H1 (cell line): ENCODE measurements around the gene CPA1. TPM values are rescaled to one million over a fixed set of nuclear protein-coding genes. Genes with fewer than 3 reads are reported as not detected.

Experiments
- CBX5 ChIP-seq: fragments of 300-800, 300-1000 bp; sonication (generic); IDR thresholded peaks from 2 replicates; pipeline ENCODE4 v1.7.1; 2016; ENCODE audit warnings: antibody characterized with exemption, low read length, low read depth
- polyA plus RNA-seq, 7 experiments: library from polyadenylated mRNA; depleted of rRNA in 3 of 7; stranded (reverse) in 5 of 7; unstranded in 2 of 7; fragments of >200 nt in 5 of 7; fragments of 200-250 nt in 2 of 7; gene quantifications; 1 replicate in 5 of 7; 2 replicates in 1 of 7; 4 replicates in 1 of 7; pipeline versions ENCODE4 v1.2.1 to v1.2.3, GENCODE V29; 2011 to 2013; ENCODE audit warnings: missing spikeins in 2 of 7, mixed read lengths in 2 of 7
- total RNA-seq: library from RNA; stranded (reverse); fragmentation: NEBNext Ultra II Directional; extraction: Animal tissue kit (Norgen Biotek cat#: 25700); gene quantifications from 2 replicates; pipeline ENCODE4 v1.2.1, GENCODE V29; 2021

CPA1 gene
- total and polyA plus RNA-seq, 2 of the 8 experiments (the other 6 are each of a cell fraction or from before 2014, with no cell fraction given), result not detected

- no peak for TF ChIP-seq CBX5
Observed at GRCh38 chr7:130356876-130357611, 23.2 kb upstream of the CPA1 start (continued).
